ENCODE results near the gene TRIM26. TPM values are rescaled to one million over a fixed set of nuclear protein-coding genes. Genes with fewer than 3 reads are reported as not detected.
A peak's percentile ranks its signal among the peaks of the same experiment; 100 is the strongest.
"Not testable (repeated sequence)": the region's sequence is repeated elsewhere in the genome, so short reads cannot be mapped to it uniquely, and the experiment has no call there.

Gene TRIM26
- total RNA-seq, 4 donors from 2014 or later: 38.1 to 57.8 (median 45.8) TPM

DNA sequence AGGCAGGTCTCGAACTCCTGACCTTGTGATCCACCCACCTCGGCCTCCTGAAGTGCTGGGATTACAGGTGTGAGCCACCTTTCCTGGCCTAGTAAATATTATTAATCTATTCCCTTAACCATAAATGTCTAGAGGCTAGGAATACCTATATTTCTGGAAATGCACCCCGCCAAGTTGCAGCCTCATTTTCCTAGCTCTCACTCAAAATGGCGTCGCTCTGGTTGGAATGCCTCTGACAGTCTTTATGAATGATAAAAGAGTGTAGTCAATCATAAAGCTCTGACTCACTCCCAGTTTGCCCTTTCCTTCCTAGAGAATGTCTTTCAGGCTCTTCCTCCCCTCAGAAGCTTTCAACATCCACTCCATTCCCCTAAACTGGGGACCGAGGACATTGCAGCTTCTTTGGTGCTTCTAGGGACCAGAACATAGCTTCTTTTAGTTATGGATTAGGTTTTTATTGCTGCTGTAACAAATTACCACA lies 14.1 kb upstream of the TRIM26 start:
- no peaks in the 10 kb centered on the region for H3K36me3 ChIP-seq
- no peak for ATAC-seq
- no peak overlapping the region for H3K27ac ChIP-seq
- H3K27me3 ChIP-seq: no peaks in the 10 kb centered on the region
- no peaks in the 10 kb centered on the region for H3K9me3 ChIP-seq
- 83 to 84% methylated on average over 3 to 4 of the region's 6 CpGs for WGBS, 2 donors (ENCODE audit: low coverage in 1 of 2)
- no peaks in the 10 kb centered on the region for H3K4me1 ChIP-seq
- TF ChIP-seq POLR2AphosphoS5 (IDR thresholded peaks at IDR 0.05): no peak
- TF ChIP-seq POLR2A (IDR thresholded peaks at IDR 0.05): no peak
- TF ChIP-seq EP300 (IDR thresholded peaks at IDR 0.05): no peak
- TF ChIP-seq, protein P1, sequence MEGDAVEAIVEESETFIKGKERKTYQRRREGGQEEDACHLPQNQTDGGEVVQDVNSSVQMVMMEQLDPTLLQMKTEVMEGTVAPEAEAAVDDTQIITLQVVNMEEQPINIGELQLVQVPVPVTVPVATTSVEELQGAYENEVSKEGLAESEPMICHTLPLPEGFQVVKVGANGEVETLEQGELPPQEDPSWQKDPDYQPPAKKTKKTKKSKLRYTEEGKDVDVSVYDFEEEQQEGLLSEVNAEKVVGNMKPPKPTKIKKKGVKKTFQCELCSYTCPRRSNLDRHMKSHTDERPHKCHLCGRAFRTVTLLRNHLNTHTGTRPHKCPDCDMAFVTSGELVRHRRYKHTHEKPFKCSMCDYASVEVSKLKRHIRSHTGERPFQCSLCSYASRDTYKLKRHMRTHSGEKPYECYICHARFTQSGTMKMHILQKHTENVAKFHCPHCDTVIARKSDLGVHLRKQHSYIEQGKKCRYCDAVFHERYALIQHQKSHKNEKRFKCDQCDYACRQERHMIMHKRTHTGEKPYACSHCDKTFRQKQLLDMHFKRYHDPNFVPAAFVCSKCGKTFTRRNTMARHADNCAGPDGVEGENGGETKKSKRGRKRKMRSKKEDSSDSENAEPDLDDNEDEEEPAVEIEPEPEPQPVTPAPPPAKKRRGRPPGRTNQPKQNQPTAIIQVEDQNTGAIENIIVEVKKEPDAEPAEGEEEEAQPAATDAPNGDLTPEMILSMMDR (IDR thresholded peaks at IDR 0.05): no peak
- H3K4me3 ChIP-seq: no peak overlapping the region

DNA sequence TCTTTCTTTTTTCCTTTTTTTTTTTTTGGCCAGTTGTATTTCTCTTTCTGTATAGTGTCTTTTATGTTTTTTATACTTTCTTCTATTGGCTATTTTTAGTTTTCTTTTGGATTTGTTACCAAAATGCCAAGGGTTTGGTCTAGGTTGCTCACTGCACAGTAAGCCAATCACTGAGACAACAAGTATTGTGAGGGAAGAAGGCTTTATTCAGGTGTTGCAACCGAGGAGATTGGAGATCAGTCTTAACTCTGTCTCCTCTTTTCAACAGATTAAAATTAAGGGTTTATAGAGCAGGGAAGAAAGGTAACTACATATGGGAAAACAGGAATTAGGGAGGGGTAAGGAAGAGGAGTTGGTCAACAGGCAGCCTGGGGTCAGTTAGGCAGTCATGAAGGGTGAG lies 10.1 kb upstream of the TRIM26 start:
- no peak overlapping the region for H3K27ac ChIP-seq
- H3K9me3 ChIP-seq: no peaks in the 10 kb centered on the region
- ATAC-seq: no peak
- TF ChIP-seq POLR2A (IDR thresholded peaks at IDR 0.05) (no peak), EP300 (IDR thresholded peaks at IDR 0.05) (no peak), POLR2AphosphoS5 (IDR thresholded peaks at IDR 0.05) (no peak)
- TF ChIP-seq, protein P1 (IDR thresholded peaks at IDR 0.05): no peak
- no peaks in the 10 kb centered on the region for H3K27me3 ChIP-seq
- no peak overlapping the region for H3K4me3 ChIP-seq
- H3K4me1 ChIP-seq: peaks cover 0 to 5% (median 0%) of the 10 kb centered on the region in 3 donors
- 60 to 67% methylated on average over 1 of the region's 1 CpG for WGBS, 2 donors (ENCODE audit: low coverage in 1 of 2)
- no peaks in the 10 kb centered on the region for H3K36me3 ChIP-seq

- not testable (repeated sequence) for H3K4me1 ChIP-seq, H3K27me3 ChIP-seq, H3K27ac ChIP-seq, H3K36me3 ChIP-seq, H3K9me3 ChIP-seq, ATAC-seq, H3K4me3 ChIP-seq
- WGBS, 2 donors (ENCODE audit: low coverage in 1 of 2): no CpG with 5 or more reads among the region's 23 CpGs
Observed at GRCh38 chr6:30221956-30222355, 8.8 kb upstream of the TRIM26 start.

GRCh38 chr6:30221395-30221794 lies 8.2 kb upstream of the TRIM26 start:
- H3K27ac ChIP-seq, H3K4me1 ChIP-seq, H3K27me3 ChIP-seq, H3K36me3 ChIP-seq, H3K4me3 ChIP-seq, H3K9me3 ChIP-seq, ATAC-seq: not testable (repeated sequence)
- 88 to 100% methylated on average over 1 to 2 of the region's 6 CpGs for WGBS, 2 donors (ENCODE audit: low coverage in 1 of 2)

DNA sequence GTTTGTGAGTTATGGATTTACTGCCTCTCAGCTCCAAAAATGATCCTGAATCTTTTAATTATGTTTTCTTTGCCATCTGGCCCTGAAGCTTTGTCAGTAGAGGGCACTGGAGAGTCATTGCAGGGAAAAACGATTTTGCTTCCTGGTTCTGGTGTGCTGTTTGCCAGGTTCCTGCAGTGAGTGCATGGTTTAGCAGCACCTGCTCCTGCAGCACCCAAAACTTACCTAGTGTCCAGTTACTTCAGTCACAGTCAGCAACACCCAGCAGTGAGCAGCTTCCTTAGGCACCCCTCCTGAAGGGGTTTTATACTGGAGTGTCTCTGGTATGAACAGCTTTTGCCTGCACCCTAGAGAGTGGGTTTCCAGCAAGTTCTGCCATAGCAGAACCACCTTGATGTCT lies 6.0 kb upstream of the TRIM26 start:
- TF ChIP-seq, protein P1 (IDR thresholded peaks at IDR 0.05): peak; percentile 55 to 83 (median 69)
- TF ChIP-seq EP300 (IDR thresholded peaks at IDR 0.05): no peak
- no peak for TF ChIP-seq POLR2A (IDR thresholded peaks at IDR 0.05)
- H3K36me3 ChIP-seq: no peaks in the 10 kb centered on the region
- peak; percentile 51 for ATAC-seq
- no peak overlapping the region for H3K27ac ChIP-seq
- no peaks in the 10 kb centered on the region for H3K27me3 ChIP-seq
- H3K9me3 ChIP-seq: no peaks in the 10 kb centered on the region
- WGBS, 2 donors (ENCODE audit: low coverage in 1 of 2): 0% methylated on average over 1 of the region's 1 CpG; no CpG with 5 or more reads in 1 of the 2 donors
- H3K4me3 ChIP-seq: no peak overlapping the region
- peaks cover 0 to 14% (median 0%) of the 10 kb centered on the region in 3 donors for H3K4me1 ChIP-seq

DNA sequence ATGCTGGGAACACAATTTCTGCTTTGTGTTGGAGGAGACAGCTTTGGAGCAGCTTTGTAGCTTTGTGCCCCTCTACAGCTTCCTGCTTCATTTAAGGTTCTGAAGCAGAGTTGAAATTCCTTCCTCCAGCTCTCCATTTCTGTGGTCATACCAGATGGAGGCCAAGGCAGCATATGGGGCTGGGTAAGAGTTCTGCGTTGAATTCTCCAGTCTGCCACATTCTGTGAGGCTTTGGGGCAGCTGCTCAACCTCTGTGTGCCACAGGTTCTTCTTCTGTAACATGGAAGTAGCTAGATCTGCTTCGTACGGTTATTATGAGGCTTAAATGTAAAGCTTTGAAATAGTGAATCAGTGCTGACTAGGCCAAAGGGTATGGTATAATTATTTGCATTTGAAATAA lies 2.9 kb upstream of the TRIM26 start:
- no peak for ATAC-seq
- 54 to 64% methylated on average over 2 to 3 of the region's 3 CpGs for WGBS, 2 donors (ENCODE audit: low coverage in 1 of 2)
- no peak overlapping the region for H3K4me3 ChIP-seq

More for the DNA sequence above, 2.9 kb upstream of the TRIM26 start:
- no peaks in the 10 kb centered on the region for H3K27me3 ChIP-seq
- no peaks in the 10 kb centered on the region for H3K9me3 ChIP-seq
- H3K36me3 ChIP-seq: no peaks in the 10 kb centered on the region
- peaks cover 4 to 30% (median 12%) of the 10 kb centered on the region in 3 donors for H3K4me1 ChIP-seq
- no peak overlapping the region for H3K27ac ChIP-seq
- TF ChIP-seq POLR2A (IDR thresholded peaks at IDR 0.05) (no peak), POLR2AphosphoS5 (IDR thresholded peaks at IDR 0.05) (no peak), EP300 (IDR thresholded peaks at IDR 0.05) (no peak)
- TF ChIP-seq, protein P1 (IDR thresholded peaks at IDR 0.05): no peak
